Measurements from ENCODE around the gene ZBTB8B. TPM values are rescaled to one million over a fixed set of nuclear protein-coding genes. Genes with fewer than 3 reads are reported as not detected.

ZBTB8B gene
- total RNA-seq, result not detected in 2 replicates

GRCh38 chr1:32464716-32465577 is at the start of gene ZBTB8B:
TSS of gene ZBTB8B (plus strand) at chr1:32465072. CDS start at chr1:32470625, 5,553 bp downstream.

Other genes starting within 250 kb of the ZBTB8B start
- gene TMEM234, start 242.7 kb upstream of the ZBTB8B start, total RNA-seq, result 21.9 and 26.5 TPM in 2 replicates
- 333 and 358 TPM in 2 replicates for gene EIF3I, start 242.7 kb upstream of the ZBTB8B start, total RNA-seq
- gene FAM167B, start 217.8 kb upstream of the ZBTB8B start, total RNA-seq, result 0.88 and 1.0 TPM in 2 replicates
- gene LCK, start 213.8 kb upstream of the ZBTB8B start, total RNA-seq, result not detected in 2 replicates
- gene HDAC1, start 173.0 kb upstream of the ZBTB8B start, total RNA-seq, result 67.8 and 89.0 TPM in 2 replicates
- gene MARCKSL1, start 128.8 kb upstream of the ZBTB8B start, total RNA-seq, result 18.2 and 33.5 TPM in 2 replicates
- gene FAM229A, start 102.6 kb upstream of the ZBTB8B start, total RNA-seq, result 1.7 and 1.8 TPM in 2 replicates
- 0.57 and 1.3 TPM in 2 replicates for gene TSSK3, start 102.5 kb upstream of the ZBTB8B start, total RNA-seq
- 75.7 and 110 TPM in 2 replicates for gene BSDC1, start 70.6 kb upstream of the ZBTB8B start, total RNA-seq
- 5.2 and 8.1 TPM in 2 replicates for gene ZBTB8A, start 74.4 kb downstream of the ZBTB8B start, total RNA-seq
- gene ZBTB8OS, start 185.5 kb downstream of the ZBTB8B start, total RNA-seq, result 30.4 and 32.2 TPM in 2 replicates
- gene RBBP4, start 186.1 kb downstream of the ZBTB8B start, total RNA-seq, result 126 and 163 TPM in 2 replicates
- gene SYNC, start 237.7 kb downstream of the ZBTB8B start, total RNA-seq, result 6.3 and 12.9 TPM in 2 replicates